ENCODE results near the gene LIN9.

Gene LIN9, protein sequence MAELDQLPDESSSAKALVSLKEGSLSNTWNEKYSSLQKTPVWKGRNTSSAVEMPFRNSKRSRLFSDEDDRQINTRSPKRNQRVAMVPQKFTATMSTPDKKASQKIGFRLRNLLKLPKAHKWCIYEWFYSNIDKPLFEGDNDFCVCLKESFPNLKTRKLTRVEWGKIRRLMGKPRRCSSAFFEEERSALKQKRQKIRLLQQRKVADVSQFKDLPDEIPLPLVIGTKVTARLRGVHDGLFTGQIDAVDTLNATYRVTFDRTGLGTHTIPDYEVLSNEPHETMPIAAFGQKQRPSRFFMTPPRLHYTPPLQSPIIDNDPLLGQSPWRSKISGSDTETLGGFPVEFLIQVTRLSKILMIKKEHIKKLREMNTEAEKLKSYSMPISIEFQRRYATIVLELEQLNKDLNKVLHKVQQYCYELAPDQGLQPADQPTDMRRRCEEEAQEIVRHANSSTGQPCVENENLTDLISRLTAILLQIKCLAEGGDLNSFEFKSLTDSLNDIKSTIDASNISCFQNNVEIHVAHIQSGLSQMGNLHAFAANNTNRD

GRCh38 chr1:226308723-226309397 lies at the start of gene LIN9:
Gene LIN9 (minus strand): TSS chr1:226309164. CDS start chr1:226309139, 25 bp downstream.
- H3K36me3 ChIP-seq (ENCODE audit: insufficient read depth, low read length): no peaks in the 10 kb centered on the region
- H3K9me3 ChIP-seq (ENCODE audit: low read length): peaks cover 2% of the 10 kb centered on the region
- H3K27me3 ChIP-seq (ENCODE audit: insufficient read depth, low read length): no peaks in the 10 kb centered on the region
- H3K4me1 ChIP-seq (ENCODE audit: insufficient read depth, low read length): peaks cover 23% of the 10 kb centered on the region
- H3K4me3 ChIP-seq (ENCODE audit: low read length): peak within 1 kb of the TSS; percentile 99
- peak within 1 kb of the TSS; percentile 94 for H2AFZ ChIP-seq (ENCODE audit: low read depth, low read length)

GRCh38 chr1:226357416-226357815 lies 48.5 kb upstream of the LIN9 start:
- no peaks in the 10 kb centered on the region for H3K4me1 ChIP-seq (ENCODE audit: insufficient read depth, low read length)
- no peaks in the 10 kb centered on the region for H3K27me3 ChIP-seq (ENCODE audit: insufficient read depth, low read length)
- peaks cover 46% of the 10 kb centered on the region for H3K36me3 ChIP-seq (ENCODE audit: insufficient read depth, low read length)
- no peak overlapping the region for H3K4me3 ChIP-seq (ENCODE audit: low read length)
- no peak overlapping the region for H2AFZ ChIP-seq (ENCODE audit: low read depth, low read length)
- H3K9me3 ChIP-seq (ENCODE audit: low read length): no peaks in the 10 kb centered on the region

DNA sequence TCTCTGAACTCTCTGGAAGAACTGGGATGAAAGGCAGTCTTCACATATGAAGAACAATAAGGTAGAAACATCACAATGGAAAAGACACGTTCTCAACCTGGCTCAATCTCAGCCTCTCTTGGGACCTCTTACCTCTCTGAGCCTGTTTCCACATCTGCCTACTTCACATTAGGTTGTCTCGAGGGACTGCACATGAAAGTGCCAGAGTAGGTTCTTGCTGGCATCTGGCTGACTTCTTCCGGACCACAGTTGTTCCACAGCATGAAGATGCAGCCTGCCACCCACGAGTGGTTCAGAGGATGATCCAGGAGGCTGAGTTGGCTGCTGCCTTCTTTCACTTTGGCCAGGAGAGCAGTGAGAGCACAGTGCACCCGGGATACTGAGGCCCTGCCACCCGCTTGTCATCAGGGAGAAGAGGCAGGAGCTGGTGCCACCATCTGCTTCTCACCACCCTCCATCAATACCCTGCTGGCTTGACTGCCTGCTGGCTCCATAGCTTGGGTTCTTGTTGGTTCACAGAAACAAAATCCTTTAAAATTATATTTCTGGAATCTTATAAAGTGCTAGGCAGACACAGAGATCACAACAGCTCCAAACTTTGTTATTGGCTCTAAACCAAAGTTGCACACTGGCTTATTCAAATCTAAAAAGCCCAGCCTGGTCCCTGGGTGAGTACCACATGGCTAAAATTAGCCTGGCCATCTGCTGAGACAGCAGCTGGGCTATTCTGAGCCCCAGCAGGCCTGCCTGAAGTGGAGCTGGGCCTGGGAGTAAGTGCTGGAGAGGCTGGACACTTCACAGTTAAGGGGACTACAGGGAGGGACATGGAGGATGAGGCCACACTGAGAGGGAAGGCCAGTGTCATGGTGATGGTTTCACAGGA lies 46.9 kb upstream of the LIN9 start:
- Histone ChIP-seq H3K9me3 (ENCODE audit: low read length) (no peaks in the 10 kb centered on the region), H3K27me3 (ENCODE audit: insufficient read depth, low read length) (no peaks in the 10 kb centered on the region), H3K36me3 (ENCODE audit: insufficient read depth, low read length) (peaks cover 31% of the 10 kb centered on the region), H2AFZ (ENCODE audit: low read depth, low read length) (no peak overlapping the region), H3K4me3 (ENCODE audit: low read length) (no peak overlapping the region), H3K4me1 (ENCODE audit: insufficient read depth, low read length) (no peaks in the 10 kb centered on the region)

GRCh38 chr1:226355016-226355415 lies 46.1 kb upstream of the LIN9 start:
- H2AFZ ChIP-seq (ENCODE audit: low read depth, low read length): no peak overlapping the region
- H3K36me3 ChIP-seq (ENCODE audit: insufficient read depth, low read length): peaks cover 24% of the 10 kb centered on the region
- no peak overlapping the region for H3K4me3 ChIP-seq (ENCODE audit: low read length)
- no peaks in the 10 kb centered on the region for H3K9me3 ChIP-seq (ENCODE audit: low read length)
- H3K4me1 ChIP-seq (ENCODE audit: insufficient read depth, low read length): no peaks in the 10 kb centered on the region
- no peaks in the 10 kb centered on the region for H3K27me3 ChIP-seq (ENCODE audit: insufficient read depth, low read length)

- Histone ChIP-seq H3K36me3 (ENCODE audit: insufficient read depth, low read length) (peaks cover 14% of the 10 kb centered on the region), H3K27me3 (ENCODE audit: insufficient read depth, low read length) (no peaks in the 10 kb centered on the region), H3K9me3 (ENCODE audit: low read length) (no peaks in the 10 kb centered on the region), H3K4me1 (ENCODE audit: insufficient read depth, low read length) (no peaks in the 10 kb centered on the region), H3K4me3 (ENCODE audit: low read length) (no peak overlapping the region), H2AFZ (ENCODE audit: low read depth, low read length) (no peak overlapping the region)
These were observed 44.9 kb upstream of the LIN9 start for GRCh38 chr1:226353698-226354525.

DNA sequence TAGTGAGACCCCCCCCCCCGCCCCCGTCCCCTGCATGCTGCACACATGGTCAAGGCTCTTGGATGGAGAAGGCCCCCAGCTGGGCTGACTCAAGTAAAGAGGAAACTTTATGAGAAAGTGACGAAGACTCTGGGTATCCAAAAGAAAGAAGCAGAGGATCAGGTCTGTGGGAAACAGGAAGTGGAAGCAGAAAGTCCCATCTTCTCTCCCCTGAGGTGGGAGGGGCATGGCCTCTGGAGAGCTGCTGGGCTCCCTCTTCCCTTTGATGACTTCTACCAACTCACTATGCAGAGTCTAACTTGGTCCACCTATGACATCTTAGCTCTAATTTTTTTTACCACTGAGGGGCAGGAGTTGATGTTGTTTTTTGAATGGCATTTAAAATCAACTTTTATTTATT lies 42.7 kb upstream of the LIN9 start:
- Histone ChIP-seq H3K36me3 (ENCODE audit: insufficient read depth, low read length) (peaks cover 2% of the 10 kb centered on the region), H3K9me3 (ENCODE audit: low read length) (no peaks in the 10 kb centered on the region), H3K27me3 (ENCODE audit: insufficient read depth, low read length) (no peaks in the 10 kb centered on the region), H3K4me3 (ENCODE audit: low read length) (no peak overlapping the region), H3K4me1 (ENCODE audit: insufficient read depth, low read length) (no peaks in the 10 kb centered on the region), H2AFZ (ENCODE audit: low read depth, low read length) (no peak overlapping the region)

GRCh38 chr1:226350519-226350865 lies 41.5 kb upstream of the LIN9 start:
- H3K36me3 ChIP-seq (ENCODE audit: insufficient read depth, low read length): peaks cover 2% of the 10 kb centered on the region
- H2AFZ ChIP-seq (ENCODE audit: low read depth, low read length): no peak overlapping the region
- H3K27me3 ChIP-seq (ENCODE audit: insufficient read depth, low read length): no peaks in the 10 kb centered on the region
- no peaks in the 10 kb centered on the region for H3K9me3 ChIP-seq (ENCODE audit: low read length)
- no peaks in the 10 kb centered on the region for H3K4me1 ChIP-seq (ENCODE audit: insufficient read depth, low read length)
- H3K4me3 ChIP-seq (ENCODE audit: low read length): no peak overlapping the region

GRCh38 chr1:226349801-226350518 lies 41.0 kb upstream of the LIN9 start:
- H3K9me3 ChIP-seq (ENCODE audit: low read length): no peaks in the 10 kb centered on the region
- H3K36me3 ChIP-seq (ENCODE audit: insufficient read depth, low read length): no peaks in the 10 kb centered on the region
- no peak overlapping the region for H3K4me3 ChIP-seq (ENCODE audit: low read length)
- no peak overlapping the region for H2AFZ ChIP-seq (ENCODE audit: low read depth, low read length)
- no peaks in the 10 kb centered on the region for H3K4me1 ChIP-seq (ENCODE audit: insufficient read depth, low read length)
- no peaks in the 10 kb centered on the region for H3K27me3 ChIP-seq (ENCODE audit: insufficient read depth, low read length)

DNA sequence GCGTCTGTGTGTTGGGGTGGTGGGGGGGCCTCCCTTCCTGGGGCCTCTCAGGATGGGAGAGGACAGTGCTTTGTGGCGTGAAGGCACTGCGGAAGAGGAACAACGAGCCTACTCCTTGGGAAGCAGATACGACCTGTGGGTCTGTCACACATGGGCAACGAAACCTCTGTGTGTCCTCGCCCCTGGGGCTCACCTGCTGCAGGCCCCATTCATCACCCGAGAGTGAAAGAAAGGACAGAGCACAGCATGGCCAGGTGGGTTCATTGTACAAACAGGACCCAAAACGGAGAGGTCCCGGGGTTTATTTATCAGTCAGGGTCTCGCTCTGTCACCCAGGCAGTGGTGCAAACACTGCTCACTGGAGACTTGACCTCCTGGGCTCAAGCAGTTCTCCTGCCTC lies 40.1 kb upstream of the LIN9 start:
- Histone ChIP-seq H3K9me3 (ENCODE audit: low read length) (no peaks in the 10 kb centered on the region), H2AFZ (ENCODE audit: low read depth, low read length) (no peak overlapping the region), H3K36me3 (ENCODE audit: insufficient read depth, low read length) (no peaks in the 10 kb centered on the region), H3K4me1 (ENCODE audit: insufficient read depth, low read length) (no peaks in the 10 kb centered on the region), H3K4me3 (ENCODE audit: low read length) (no peak overlapping the region), H3K27me3 (ENCODE audit: insufficient read depth, low read length) (no peaks in the 10 kb centered on the region)

GRCh38 chr1:226344441-226345259 lies 35.7 kb upstream of the LIN9 start:
- peaks cover 6% of the 10 kb centered on the region for H3K9me3 ChIP-seq (ENCODE audit: low read length)
- no peak overlapping the region for H3K4me3 ChIP-seq (ENCODE audit: low read length)
- no peak overlapping the region for H2AFZ ChIP-seq (ENCODE audit: low read depth, low read length)
- no peaks in the 10 kb centered on the region for H3K4me1 ChIP-seq (ENCODE audit: insufficient read depth, low read length)
- H3K27me3 ChIP-seq (ENCODE audit: insufficient read depth, low read length): no peaks in the 10 kb centered on the region
- H3K36me3 ChIP-seq (ENCODE audit: insufficient read depth, low read length): no peaks in the 10 kb centered on the region

- H3K9me3 ChIP-seq (ENCODE audit: low read length): peaks cover 6% of the 10 kb centered on the region
- H2AFZ ChIP-seq (ENCODE audit: low read depth, low read length): no peak overlapping the region
- no peaks in the 10 kb centered on the region for H3K36me3 ChIP-seq (ENCODE audit: insufficient read depth, low read length)
- H3K27me3 ChIP-seq (ENCODE audit: insufficient read depth, low read length): no peaks in the 10 kb centered on the region
- H3K4me3 ChIP-seq (ENCODE audit: low read length): no peak overlapping the region
- H3K4me1 ChIP-seq (ENCODE audit: insufficient read depth, low read length): no peaks in the 10 kb centered on the region
These were observed 33.7 kb upstream of the LIN9 start for GRCh38 chr1:226342656-226343055.
